Calu3 (cell line): ENCODE measurements around the gene ERLEC1. TPM values are rescaled to one million over a fixed set of nuclear protein-coding genes. Genes with fewer than 3 reads are reported as not detected.

Experiments used
- BruUV-seq: library from RNA; stranded (reverse); fragments of 400-500 nt; replicated peaks from 2 replicates; lab custom pipeline; 2021; lab: Mats Ljungman, UMichigan
- CTCF ChIA-PET: fragments of 300-600 bp; sonication (Branson Sonifier 250); formaldehyde crosslinking; loops from one replicate; lab custom pipeline; 2022; ENCODE audit warnings: antibody characterized with exemption; lab: Charles Lee
- DNase-seq: peaks from one replicate; pipeline ENCODE4 v3.0.0; 2022
- H3K27ac Mint-ChIP-seq: one replicate; pipeline ENCODE4 v1.8.0; 2022; ENCODE audit warnings: mixed read lengths; ENCODE audit not compliant: unreplicated experiment
- H3K27me3 Mint-ChIP-seq: one replicate; pipeline ENCODE4 v1.8.0; 2022; ENCODE audit warnings: mixed read lengths; ENCODE audit not compliant: unreplicated experiment
- H3K36me3 Mint-ChIP-seq: one replicate; pipeline ENCODE4 v1.8.0; 2022; ENCODE audit warnings: mild to moderate bottlenecking, moderate library complexity, mixed read lengths; ENCODE audit not compliant: insufficient read depth, unreplicated experiment
- H3K4me1 Mint-ChIP-seq: one replicate; pipeline ENCODE4 v1.8.0; 2022; ENCODE audit warnings: mild to moderate bottlenecking, low read depth, mixed read lengths; ENCODE audit not compliant: unreplicated experiment
- H3K4me3 Mint-ChIP-seq: one replicate; pipeline ENCODE4 v1.8.0; 2022; ENCODE audit warnings: mild to moderate bottlenecking, low read depth, moderate library complexity, mixed read lengths; ENCODE audit not compliant: unreplicated experiment
- H3K9me3 Mint-ChIP-seq: one replicate; pipeline ENCODE4 v1.8.0; 2022; ENCODE audit warnings: low read depth, mixed read lengths; ENCODE audit not compliant: unreplicated experiment
- intact Hi-C: fragments of 100-400 bp; cut with micrococcal nuclease; formaldehyde crosslinking; loops from one replicate; pipeline ENCODE4 v1.10.0; 2022; ENCODE audit not compliant: unreplicated experiment
- total RNA-seq: library from RNA; stranded (reverse); gene quantifications from 2 replicates; pipeline ENCODE4 v1.2.3, GENCODE V29; 2022
- TF ChIP-seq, protein P1 (sequence below): fragments of 200-600 bp; IDR thresholded peaks from one replicate; pipeline ENCODE4 v1.8.0; 2022; ENCODE audit warnings: antibody characterized with exemption; ENCODE audit not compliant: unreplicated experiment

Gene ERLEC1
- total RNA-seq, 1 experiment from 2014 or later = 51.9 TPM

DNA sequence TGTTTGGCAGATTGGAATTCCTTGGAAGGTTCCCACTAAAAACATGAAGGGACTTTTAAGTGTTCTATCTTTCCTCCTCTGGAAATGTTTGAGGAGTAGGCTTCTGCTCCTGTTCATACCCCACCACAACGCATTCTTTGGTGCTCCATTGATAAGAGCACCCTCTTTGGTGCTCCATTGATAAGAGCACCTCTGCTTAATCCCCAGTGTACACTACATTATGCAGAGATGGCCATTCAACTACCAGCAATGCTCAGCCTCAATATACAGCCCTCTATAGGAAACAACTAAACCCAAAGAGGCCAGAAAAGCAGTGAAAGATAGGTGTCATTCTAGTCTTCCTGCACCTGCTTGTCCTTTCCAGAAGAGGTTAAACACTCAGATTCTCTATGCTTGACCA, 21.1 kb upstream of the ERLEC1 start:
- no peak overlapping the region for H3K27ac Mint-ChIP-seq
- peaks cover 9% of the 10 kb centered on the region for H3K4me1 Mint-ChIP-seq
- TF ChIP-seq, protein P1, sequence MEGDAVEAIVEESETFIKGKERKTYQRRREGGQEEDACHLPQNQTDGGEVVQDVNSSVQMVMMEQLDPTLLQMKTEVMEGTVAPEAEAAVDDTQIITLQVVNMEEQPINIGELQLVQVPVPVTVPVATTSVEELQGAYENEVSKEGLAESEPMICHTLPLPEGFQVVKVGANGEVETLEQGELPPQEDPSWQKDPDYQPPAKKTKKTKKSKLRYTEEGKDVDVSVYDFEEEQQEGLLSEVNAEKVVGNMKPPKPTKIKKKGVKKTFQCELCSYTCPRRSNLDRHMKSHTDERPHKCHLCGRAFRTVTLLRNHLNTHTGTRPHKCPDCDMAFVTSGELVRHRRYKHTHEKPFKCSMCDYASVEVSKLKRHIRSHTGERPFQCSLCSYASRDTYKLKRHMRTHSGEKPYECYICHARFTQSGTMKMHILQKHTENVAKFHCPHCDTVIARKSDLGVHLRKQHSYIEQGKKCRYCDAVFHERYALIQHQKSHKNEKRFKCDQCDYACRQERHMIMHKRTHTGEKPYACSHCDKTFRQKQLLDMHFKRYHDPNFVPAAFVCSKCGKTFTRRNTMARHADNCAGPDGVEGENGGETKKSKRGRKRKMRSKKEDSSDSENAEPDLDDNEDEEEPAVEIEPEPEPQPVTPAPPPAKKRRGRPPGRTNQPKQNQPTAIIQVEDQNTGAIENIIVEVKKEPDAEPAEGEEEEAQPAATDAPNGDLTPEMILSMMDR = no peak
- no peaks in the 10 kb centered on the region for H3K9me3 Mint-ChIP-seq
- CTCF ChIA-PET = interaction anchor here (0.6 kb wide), 1 partner anchor 241 kb away, joined by 5 read pairs; no protein-coding TSS in a partner anchor
- H3K4me3 Mint-ChIP-seq = no peak overlapping the region
- H3K36me3 Mint-ChIP-seq = peaks cover 15% of the 10 kb centered on the region
- intact Hi-C loops = no loop called here
- no peak for DNase-seq
- BruUV-seq = no TSS peak
- no peaks in the 10 kb centered on the region for H3K27me3 Mint-ChIP-seq

DNA sequence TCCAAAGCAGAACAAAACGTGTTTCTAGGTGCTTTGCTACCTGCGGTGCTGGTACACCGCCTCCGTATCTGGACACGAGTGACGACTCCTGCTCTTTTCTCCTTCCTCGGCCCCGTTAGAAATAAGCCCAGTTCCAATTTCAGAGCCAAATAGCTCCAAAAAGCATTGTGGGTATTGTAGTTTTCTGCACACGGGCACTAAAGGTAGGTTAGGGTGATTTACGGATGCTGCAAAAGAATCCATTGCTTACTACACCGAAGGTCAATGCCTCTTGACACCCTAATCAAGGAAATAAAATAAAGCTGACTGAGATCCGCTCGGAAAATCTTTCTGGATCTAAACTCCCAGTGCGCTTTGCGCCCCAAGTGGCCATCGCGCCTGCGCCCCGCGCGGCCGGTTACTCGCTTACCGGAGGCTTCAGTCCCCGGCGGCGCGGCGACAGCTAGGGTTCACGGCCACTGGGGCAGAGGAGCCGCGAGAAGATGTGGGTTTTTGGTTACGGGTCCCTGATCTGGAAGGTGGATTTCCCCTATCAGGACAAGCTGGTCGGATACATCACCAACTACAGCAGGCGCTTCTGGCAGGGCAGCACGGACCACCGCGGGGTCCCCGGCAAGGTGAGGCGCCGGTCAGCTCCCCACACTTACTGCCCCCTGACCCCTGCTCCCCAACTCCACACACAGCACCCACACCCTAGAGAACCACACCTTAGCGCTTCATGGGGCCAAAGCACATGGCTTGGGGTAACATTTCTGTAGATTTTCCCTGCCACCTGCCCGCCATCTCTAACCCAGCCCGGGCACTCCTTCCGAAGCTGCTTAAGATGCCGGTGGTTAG, 19.2 kb upstream of the ERLEC1 start, which contains the start of gene CHAC2:
TSS of gene CHAC2 (plus strand) at position 400 of the 837 bp plus-strand sequence. CDS start at position 483, 83 bp downstream.
- H3K4me3 Mint-ChIP-seq = peak within 1 kb of the TSS; percentile 93
- H3K27ac Mint-ChIP-seq = peak within 1 kb of the TSS; percentile 78
- TF ChIP-seq, protein P1 = peak; percentile 50
- peaks cover 12% of the 10 kb centered on the region for H3K36me3 Mint-ChIP-seq
- CTCF ChIA-PET = interaction anchor here (1.0 kb wide), 1 partner anchor 46 kb away, joined by 3 read pairs; no protein-coding TSS in a partner anchor
- no peaks in the 10 kb centered on the region for H3K9me3 Mint-ChIP-seq
- peak; percentile 89 for DNase-seq
- peaks cover 9% of the 10 kb centered on the region for H3K4me1 Mint-ChIP-seq
- intact Hi-C loops = no loop called here
- H3K27me3 Mint-ChIP-seq = no peaks in the 10 kb centered on the region
- BruUV-seq = TSS peak; percentile 64

DNA sequence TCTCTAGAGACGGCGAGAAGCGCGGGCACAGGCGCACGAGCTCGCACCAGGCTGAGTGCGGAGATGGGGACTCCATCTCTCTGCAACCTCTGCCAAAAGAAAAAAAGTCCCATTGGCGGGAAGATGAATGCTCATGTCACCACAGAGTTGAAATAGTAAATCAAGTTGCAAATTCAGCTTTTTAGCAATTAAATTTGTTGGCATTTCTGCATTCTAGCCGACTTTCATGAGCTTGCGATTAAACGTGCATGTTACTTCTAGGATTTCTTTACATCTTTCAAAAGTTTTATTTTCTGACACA, 18.7 kb upstream of the ERLEC1 start:
- Mint-ChIP-seq H3K4me3 (peak overlapping the region; percentile 93), H3K4me1 (peaks cover 9% of the 10 kb centered on the region), H3K27me3 (no peaks in the 10 kb centered on the region), H3K36me3 (peaks cover 12% of the 10 kb centered on the region), H3K9me3 (no peaks in the 10 kb centered on the region), H3K27ac (peak overlapping the region; percentile 78)
- no TSS peak for BruUV-seq
- TF ChIP-seq, protein P1 = no peak
- CTCF ChIA-PET = interaction anchor here (1.0 kb wide), 1 partner anchor 47 kb away, joined by 3 read pairs; no protein-coding TSS in a partner anchor
- intact Hi-C loops = no loop called here
- DNase-seq = no peak

GRCh38 chr2:53769318-53769945, 17.4 kb upstream of the ERLEC1 start:
- TF ChIP-seq, protein P1 = no peak
- intact Hi-C loops = no loop called here
- H3K27me3 Mint-ChIP-seq = no peaks in the 10 kb centered on the region
- no peaks in the 10 kb centered on the region for H3K9me3 Mint-ChIP-seq
- CTCF ChIA-PET = interaction anchor here (0.7 kb wide), 1 partner anchor 969 kb away, joined by 4 read pairs; no protein-coding TSS in a partner anchor
- no peak for DNase-seq
- no peak overlapping the region for H3K4me3 Mint-ChIP-seq
- H3K4me1 Mint-ChIP-seq = peaks cover 9% of the 10 kb centered on the region
- no TSS peak for BruUV-seq
- H3K27ac Mint-ChIP-seq = no peak overlapping the region
- H3K36me3 Mint-ChIP-seq = peaks cover 12% of the 10 kb centered on the region
